Cardiac muscle cell (in vitro differentiated cells and primary cell): ENCODE measurements around the gene CSMD2. TPM values are rescaled to one million over a fixed set of nuclear protein-coding genes. Genes with fewer than 3 reads are reported as not detected.
A peak's percentile ranks its signal among the peaks of the same experiment; 100 is the strongest.

Experiments used
- DNase-seq, 2 donors: peaks; one replicate each; pipeline versions ENCODE4 v3.0.0 to v3.0.0-alpha.2; 2010 to 2017; ENCODE audit warnings: low read depth in 1 of 2, low spot score in 1 of 2
- H3K27ac ChIP-seq: fragments of 200-600 bp; sonication (generic); 2 replicates; pipeline ENCODE4 v1.5.1; 2016
- H3K27me3 ChIP-seq: fragments of 200-600 bp; sonication (generic); 2 replicates; pipeline ENCODE4 v1.6.0; 2016; ENCODE audit warnings: control low read depth
- H3K36me3 ChIP-seq: fragments of 200-600 bp; sonication (generic); 2 replicates; pipeline ENCODE4 v1.5.1; 2016; ENCODE audit warnings: control low read depth
- H3K4me1 ChIP-seq: fragments of 200-600 bp; sonication (generic); 2 replicates; pipeline ENCODE4 v1.8.1; 2017; ENCODE audit warnings: low read depth, mild to moderate bottlenecking, mixed run types
- H3K4me3 ChIP-seq: fragments of 200-600 bp; sonication (generic); 2 replicates; pipeline ENCODE4 v1.5.1; 2016; ENCODE audit warnings: mild to moderate bottlenecking
- H3K9me3 ChIP-seq: fragments of 200-600 bp; sonication (generic); 2 replicates; pipeline ENCODE4 v1.5.1; 2017; ENCODE audit warnings: low read depth, mild to moderate bottlenecking, control low read depth
- polyA plus RNA-seq: library from polyadenylated mRNA; unstranded; fragments of >200 nt; fragmentation: Nextera tagmentation; extraction: Ambion mirVana; gene quantifications from 2 replicates; pipeline ENCODE4 v1.2.1, GENCODE V29; 2016
- total RNA-seq: library from RNA; depleted of rRNA; stranded (reverse); fragments of >200 nt; gene quantifications from 2 replicates; pipeline ENCODE4 v1.2.3, GENCODE V29; 2016
- TF ChIP-seq, protein P1 (sequence below): IDR thresholded peaks from 2 replicates; pipeline ENCODE4 v1.5.1; 2012; ENCODE audit warnings: low read depth, mild to moderate bottlenecking, low read length

CSMD2 gene
- total and polyA plus RNA-seq, 2 experiments from 2014 or later: 0.24 TPM; not detected in 1

GRCh38 chr1:34060187-34060730, 104.8 kb downstream of the CSMD2 start:
- no peaks in the 10 kb centered on the region for H3K27me3 ChIP-seq
- TF ChIP-seq, protein P1, sequence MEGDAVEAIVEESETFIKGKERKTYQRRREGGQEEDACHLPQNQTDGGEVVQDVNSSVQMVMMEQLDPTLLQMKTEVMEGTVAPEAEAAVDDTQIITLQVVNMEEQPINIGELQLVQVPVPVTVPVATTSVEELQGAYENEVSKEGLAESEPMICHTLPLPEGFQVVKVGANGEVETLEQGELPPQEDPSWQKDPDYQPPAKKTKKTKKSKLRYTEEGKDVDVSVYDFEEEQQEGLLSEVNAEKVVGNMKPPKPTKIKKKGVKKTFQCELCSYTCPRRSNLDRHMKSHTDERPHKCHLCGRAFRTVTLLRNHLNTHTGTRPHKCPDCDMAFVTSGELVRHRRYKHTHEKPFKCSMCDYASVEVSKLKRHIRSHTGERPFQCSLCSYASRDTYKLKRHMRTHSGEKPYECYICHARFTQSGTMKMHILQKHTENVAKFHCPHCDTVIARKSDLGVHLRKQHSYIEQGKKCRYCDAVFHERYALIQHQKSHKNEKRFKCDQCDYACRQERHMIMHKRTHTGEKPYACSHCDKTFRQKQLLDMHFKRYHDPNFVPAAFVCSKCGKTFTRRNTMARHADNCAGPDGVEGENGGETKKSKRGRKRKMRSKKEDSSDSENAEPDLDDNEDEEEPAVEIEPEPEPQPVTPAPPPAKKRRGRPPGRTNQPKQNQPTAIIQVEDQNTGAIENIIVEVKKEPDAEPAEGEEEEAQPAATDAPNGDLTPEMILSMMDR: no peak
- H3K9me3 ChIP-seq: no peaks in the 10 kb centered on the region
- H3K4me1 ChIP-seq: peaks cover 11% of the 10 kb centered on the region
- no peak overlapping the region for H3K27ac ChIP-seq
- H3K4me3 ChIP-seq: no peak overlapping the region
- H3K36me3 ChIP-seq: no peaks in the 10 kb centered on the region
- DNase-seq: no peak

- Histone ChIP-seq H3K27ac (peak overlapping the region; percentile 67), H3K36me3 (no peaks in the 10 kb centered on the region), H3K27me3 (no peaks in the 10 kb centered on the region), H3K4me1 (peaks cover 11% of the 10 kb centered on the region), H3K4me3 (no peak overlapping the region), H3K9me3 (no peaks in the 10 kb centered on the region)
- TF ChIP-seq, protein P1: no peak
- peak in 1 of 2 donors; percentile 68 for DNase-seq
Measured at GRCh38 chr1:34057347-34058130, 107.5 kb downstream of the CSMD2 start.

- Histone ChIP-seq H3K27ac (no peak overlapping the region), H3K27me3 (no peaks in the 10 kb centered on the region), H3K9me3 (no peaks in the 10 kb centered on the region), H3K4me3 (no peak overlapping the region), H3K4me1 (peaks cover 11% of the 10 kb centered on the region), H3K36me3 (no peaks in the 10 kb centered on the region)
- DNase-seq: no peak
- TF ChIP-seq, protein P1: no peak
Measured at GRCh38 chr1:34055818-34056217, 109.2 kb downstream of the CSMD2 start.

GRCh38 chr1:34054920-34055319, 110.1 kb downstream of the CSMD2 start:
- no peak overlapping the region for H3K27ac ChIP-seq
- no peaks in the 10 kb centered on the region for H3K9me3 ChIP-seq
- DNase-seq: no peak
- H3K27me3 ChIP-seq: no peaks in the 10 kb centered on the region
- peaks cover 11% of the 10 kb centered on the region for H3K4me1 ChIP-seq
- H3K4me3 ChIP-seq: no peak overlapping the region
- H3K36me3 ChIP-seq: no peaks in the 10 kb centered on the region
- TF ChIP-seq, protein P1: no peak

DNA sequence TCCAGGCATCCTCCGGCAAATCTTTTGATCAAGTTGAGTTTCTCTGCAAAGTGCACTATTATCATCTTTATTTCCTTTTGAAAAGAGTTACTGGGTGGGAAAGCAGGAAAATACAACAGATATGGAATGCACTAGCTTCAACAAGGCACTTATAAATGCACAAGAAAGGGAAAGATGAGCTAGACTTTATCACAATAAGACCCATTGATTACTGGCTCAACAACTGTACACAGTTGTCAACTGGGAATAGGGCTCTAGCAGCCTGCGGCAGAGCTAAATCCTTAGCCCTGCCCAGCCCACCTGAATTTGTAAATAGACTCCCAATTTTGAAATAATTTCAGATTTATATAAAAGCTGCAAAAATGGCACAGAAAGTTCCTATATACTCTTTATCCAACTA, 111.4 kb downstream of the CSMD2 start:
- Histone ChIP-seq H3K27ac (no peak overlapping the region), H3K36me3 (no peaks in the 10 kb centered on the region), H3K4me1 (peaks cover 11% of the 10 kb centered on the region), H3K9me3 (no peaks in the 10 kb centered on the region), H3K4me3 (no peak overlapping the region), H3K27me3 (no peaks in the 10 kb centered on the region)
- TF ChIP-seq, protein P1: no peak
- DNase-seq: no peak
